Measurements from ENCODE around the gene RAB40B. TPM values are rescaled to one million over a fixed set of nuclear protein-coding genes. Genes with fewer than 3 reads are reported as not detected.

The RAB40B gene
- polyA plus RNA-seq, 1 of the 3 experiments (the other 2 are of a cell fraction), result 20.7 TPM

GRCh38 chr17:82705756-82706155 is 7.3 kb upstream of the RAB40B start:
- Histone ChIP-seq H3K4me1 (ENCODE audit: control insufficient read depth in 1 of 2, insufficient read depth in 2 of 2, low read depth in 1 of 2, low read length in 1 of 2) (no peaks in the 10 kb centered on the region), H3K27ac (ENCODE audit: low read depth in 2 of 2, low read length in 1 of 2) (no peak overlapping the region), H3K79me2 (ENCODE audit: insufficient read depth) (no peaks in the 10 kb centered on the region), H3K4me2 (no peak overlapping the region), H3K9me2 (no peaks in the 10 kb centered on the region), H3K9ac (no peak overlapping the region), H3K27me3 (ENCODE audit: insufficient read depth) (no peaks in the 10 kb centered on the region), H3F3A (replicated peaks; ENCODE audit: insufficient read depth) (peaks cover 10% of the 10 kb centered on the region), H2AFZ (ENCODE audit: low read depth) (no peak overlapping the region), H3K9me3 (no peaks in the 10 kb centered on the region), H4K20me1 (ENCODE audit: insufficient read depth) (no peaks in the 10 kb centered on the region), H3K36me3 (replicated peaks in 1 of 2; ENCODE audit: control insufficient read depth in 1 of 2, insufficient read depth in 2 of 2, low read length in 1 of 2) (no peaks in the 10 kb centered on the region), H3K4me3 (ENCODE audit: low read depth in 2 of 2, low read length in 1 of 2) (no peak overlapping the region)
- CTCF ChIA-PET, result no interaction called here
- DNase-seq, result no peak
- POLR2A ChIA-PET, result no interaction called here
- WGBS (ENCODE audit: low lambda C conversion rate), result 84% methylated on average over 14 of the region's 18 CpGs
- TF ChIP-seq TAF1 (IDR thresholded peaks at IDR 0.05; ENCODE audit: borderline replicate concordance, low read depth, low read length) (no peak), PBX3 (IDR thresholded peaks at IDR 0.05) (no peak), CTCF (IDR thresholded peaks at IDR 0.05) (no peak), MXI1 (IDR thresholded peaks at IDR 0.05; ENCODE audit: low read depth, low read length) (no peak), NRF1 (IDR thresholded peaks at IDR 0.05; ENCODE audit: low read depth, low read length) (no peak)

- TF ChIP-seq RXRA (IDR thresholded peaks at IDR 0.05; ENCODE audit: borderline replicate concordance, low read depth), result no peak
- TF ChIP-seq IRF3 (IDR thresholded peaks at IDR 0.05; ENCODE audit: low read depth, low read length), result no peak
- TF ChIP-seq FOXM1 (IDR thresholded peaks at IDR 0.05; ENCODE audit: low read depth), result no peak
- no peak for TF ChIP-seq RFX5 (IDR thresholded peaks at IDR 0.05; ENCODE audit: low read length)
- TF ChIP-seq EP300 (IDR thresholded peaks at IDR 0.05; ENCODE audit: borderline replicate concordance in 1 of 2, low read depth in 1 of 2, low read length in 1 of 2), result no peak
- TF ChIP-seq NFIC (IDR thresholded peaks at IDR 0.05; ENCODE audit: borderline replicate concordance), result no peak
- Histone ChIP-seq H4K20me1 (ENCODE audit: insufficient read depth) (no peaks in the 10 kb centered on the region), H3K36me3 (replicated peaks in 1 of 2; ENCODE audit: control insufficient read depth in 1 of 2, insufficient read depth in 2 of 2, low read length in 1 of 2) (no peaks in the 10 kb centered on the region), H3K4me2 (no peak overlapping the region), H3K9ac (no peak overlapping the region), H3K79me2 (ENCODE audit: insufficient read depth) (no peaks in the 10 kb centered on the region), H3K27me3 (ENCODE audit: insufficient read depth) (no peaks in the 10 kb centered on the region), H3K4me3 (ENCODE audit: low read depth in 2 of 2, low read length in 1 of 2) (no peak overlapping the region), H3F3A (replicated peaks; ENCODE audit: insufficient read depth) (peaks cover 10% of the 10 kb centered on the region), H3K27ac (ENCODE audit: low read depth in 2 of 2, low read length in 1 of 2) (no peak overlapping the region), H3K9me3 (no peaks in the 10 kb centered on the region), H3K9me2 (no peaks in the 10 kb centered on the region), H2AFZ (ENCODE audit: low read depth) (no peak overlapping the region), H3K4me1 (ENCODE audit: control insufficient read depth in 1 of 2, insufficient read depth in 2 of 2, low read depth in 1 of 2, low read length in 1 of 2) (no peaks in the 10 kb centered on the region)
- DNase-seq, result no peak
- 75% methylated on average over 13 of the region's 13 CpGs for WGBS (ENCODE audit: low lambda C conversion rate)
- POLR2A ChIA-PET, result no interaction called here
- CTCF ChIA-PET, result no interaction called here
Measured at GRCh38 chr17:82704886-82705285, 6.4 kb upstream of the RAB40B start.
